Right lobe of liver (tissue), 4 donors: Measurements from ENCODE around the gene TLE1.

Experiments
- POLR2A ChIP-seq: fragments of 450-650 bp; IDR thresholded peaks from one replicate; pipeline ENCODE4 v1.6.1; 2017; ENCODE audit warnings: antibody characterized with exemption, mild to moderate bottlenecking
- TF ChIP-seq, protein P1 (sequence below), 4 donors: fragments of 200-600 bp in 3 of 4; fragments of 450-650 bp in 1 of 4; IDR thresholded peaks; one replicate each; pipeline versions ENCODE4 v1.5.1 to v1.8.0; 2016 to 2022; ENCODE audit warnings: antibody characterized with exemption in 4 of 4, mild to moderate bottlenecking in 2 of 4
- donor health status: DM: no; HTN: no; CAD: no.
- donor health status: DM: no; HTN: no; CAD: no.
- donor health status: DM: no; HTN: yes; CAD: no.

DNA sequence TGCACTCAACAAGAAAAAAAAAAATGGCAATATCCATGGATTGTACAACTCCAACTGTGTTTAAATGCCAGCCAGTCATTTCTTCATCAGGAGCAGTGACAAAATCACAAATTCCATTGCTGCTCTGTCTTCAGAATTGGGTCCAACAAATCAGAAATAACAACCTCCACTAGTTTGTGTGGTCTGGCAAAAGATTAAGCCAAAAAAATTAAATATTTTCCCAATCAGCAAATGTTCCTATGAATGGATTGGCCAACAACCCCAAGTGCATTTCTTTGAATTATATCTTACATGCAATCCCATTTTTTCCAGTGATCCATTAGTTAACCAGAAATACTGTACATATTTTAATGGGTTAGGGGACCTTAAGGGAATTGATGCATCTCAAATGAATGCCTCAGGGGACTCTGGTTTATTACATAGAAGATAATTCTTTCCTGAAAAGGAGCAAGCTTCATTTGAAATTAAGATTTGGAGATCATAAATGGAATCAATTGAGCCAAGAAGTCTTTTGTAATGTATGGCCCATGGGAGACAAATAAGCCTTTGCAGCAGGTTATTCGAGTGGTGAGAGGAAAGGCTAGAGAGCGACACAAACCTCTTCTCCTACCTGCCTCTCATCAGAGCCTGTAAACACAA lies 131.8 kb downstream of the TLE1 start:
- TF ChIP-seq, protein P1, sequence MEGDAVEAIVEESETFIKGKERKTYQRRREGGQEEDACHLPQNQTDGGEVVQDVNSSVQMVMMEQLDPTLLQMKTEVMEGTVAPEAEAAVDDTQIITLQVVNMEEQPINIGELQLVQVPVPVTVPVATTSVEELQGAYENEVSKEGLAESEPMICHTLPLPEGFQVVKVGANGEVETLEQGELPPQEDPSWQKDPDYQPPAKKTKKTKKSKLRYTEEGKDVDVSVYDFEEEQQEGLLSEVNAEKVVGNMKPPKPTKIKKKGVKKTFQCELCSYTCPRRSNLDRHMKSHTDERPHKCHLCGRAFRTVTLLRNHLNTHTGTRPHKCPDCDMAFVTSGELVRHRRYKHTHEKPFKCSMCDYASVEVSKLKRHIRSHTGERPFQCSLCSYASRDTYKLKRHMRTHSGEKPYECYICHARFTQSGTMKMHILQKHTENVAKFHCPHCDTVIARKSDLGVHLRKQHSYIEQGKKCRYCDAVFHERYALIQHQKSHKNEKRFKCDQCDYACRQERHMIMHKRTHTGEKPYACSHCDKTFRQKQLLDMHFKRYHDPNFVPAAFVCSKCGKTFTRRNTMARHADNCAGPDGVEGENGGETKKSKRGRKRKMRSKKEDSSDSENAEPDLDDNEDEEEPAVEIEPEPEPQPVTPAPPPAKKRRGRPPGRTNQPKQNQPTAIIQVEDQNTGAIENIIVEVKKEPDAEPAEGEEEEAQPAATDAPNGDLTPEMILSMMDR (IDR thresholded peaks at IDR 0.05) = no peak
- no peak for TF ChIP-seq POLR2A
